ENCODE data around the gene RIT2.

DNA sequence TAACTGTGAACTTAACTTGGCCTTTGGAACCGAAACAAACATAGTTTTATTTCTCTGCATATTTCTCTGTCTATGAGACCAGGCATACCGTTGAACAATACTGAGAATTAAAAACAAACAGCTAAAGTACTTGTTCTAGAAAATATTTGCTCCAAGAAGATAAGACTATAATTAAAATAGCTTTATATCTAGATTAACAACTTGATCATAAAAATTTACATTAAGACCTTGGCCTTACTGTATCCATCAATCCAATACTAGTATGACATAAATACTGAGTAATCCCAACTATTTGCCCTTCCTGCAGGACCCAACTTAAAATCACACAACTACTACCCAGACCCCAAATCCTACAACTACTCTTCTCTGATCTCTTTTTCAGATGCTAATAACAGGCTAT lies 260.9 kb downstream of the RIT2 start:
- TF ChIP-seq POLR2A (IDR thresholded peaks at IDR 0.05; ENCODE audit: low read depth, low read length) = no peak
- no peak for TF ChIP-seq POLR2AphosphoS5 (IDR thresholded peaks at IDR 0.05; ENCODE audit: low read depth, low read length)
- no peak for TF ChIP-seq TAF1 (IDR thresholded peaks at IDR 0.05; ENCODE audit: borderline replicate concordance, low read depth, low read length)
